SU-DHL-6 (cell line): ENCODE results near the gene TCF4.

Experiments used
- EZH2phosphoT487 ChIP-seq: fragments of 200-600 bp; sonication (generic), shearing (Covaris generic); conservative IDR thresholded peaks from 2 replicates; pipeline ENCODE4 v1.6.1; 2018; ENCODE audit warnings: mild to moderate bottlenecking, antibody characterized with exemption, low read length, moderate library complexity, mixed read lengths
- TF ChIP-seq, protein P1 (sequence below): fragments of 200-600 bp; sonication (generic); IDR thresholded peaks from one replicate; pipeline ENCODE4 v1.5.1; 2017; ENCODE audit warnings: antibody characterized with exemption, mild to moderate bottlenecking, low read length, moderate library complexity; ENCODE audit not compliant: insufficient read depth, poor library complexity, severe bottlenecking

DNA sequence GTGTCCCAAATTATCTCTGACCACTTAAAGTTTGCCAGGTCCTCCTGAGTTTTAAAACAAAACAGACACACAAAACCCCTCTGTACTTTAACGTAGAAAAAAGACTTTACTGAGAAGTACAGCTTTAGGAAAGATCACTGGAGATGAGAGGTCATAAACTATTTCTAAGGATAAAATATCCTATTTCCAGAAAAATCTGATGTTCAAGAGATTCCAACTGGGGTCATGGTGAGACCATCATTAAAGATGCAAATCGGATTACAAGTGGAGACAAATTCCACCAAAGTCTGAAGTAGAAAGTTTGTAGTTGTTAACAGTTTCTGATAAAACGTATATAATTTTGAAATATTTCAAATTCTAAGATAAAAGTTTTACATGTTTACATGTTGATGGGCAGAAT lies 241.6 kb downstream of the TCF4 start:
- TF ChIP-seq, protein P1, sequence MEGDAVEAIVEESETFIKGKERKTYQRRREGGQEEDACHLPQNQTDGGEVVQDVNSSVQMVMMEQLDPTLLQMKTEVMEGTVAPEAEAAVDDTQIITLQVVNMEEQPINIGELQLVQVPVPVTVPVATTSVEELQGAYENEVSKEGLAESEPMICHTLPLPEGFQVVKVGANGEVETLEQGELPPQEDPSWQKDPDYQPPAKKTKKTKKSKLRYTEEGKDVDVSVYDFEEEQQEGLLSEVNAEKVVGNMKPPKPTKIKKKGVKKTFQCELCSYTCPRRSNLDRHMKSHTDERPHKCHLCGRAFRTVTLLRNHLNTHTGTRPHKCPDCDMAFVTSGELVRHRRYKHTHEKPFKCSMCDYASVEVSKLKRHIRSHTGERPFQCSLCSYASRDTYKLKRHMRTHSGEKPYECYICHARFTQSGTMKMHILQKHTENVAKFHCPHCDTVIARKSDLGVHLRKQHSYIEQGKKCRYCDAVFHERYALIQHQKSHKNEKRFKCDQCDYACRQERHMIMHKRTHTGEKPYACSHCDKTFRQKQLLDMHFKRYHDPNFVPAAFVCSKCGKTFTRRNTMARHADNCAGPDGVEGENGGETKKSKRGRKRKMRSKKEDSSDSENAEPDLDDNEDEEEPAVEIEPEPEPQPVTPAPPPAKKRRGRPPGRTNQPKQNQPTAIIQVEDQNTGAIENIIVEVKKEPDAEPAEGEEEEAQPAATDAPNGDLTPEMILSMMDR, result no peak
- no peak for TF ChIP-seq EZH2phosphoT487
